NCI-H2029 treated with DMSO at 0.1 percent for 48 hours (cell line): Measurements from ENCODE around the gene PRKCH.

Experiments
- DNase-seq: peaks from one replicate; lab custom pipeline; 2025; lab: John Stamatoyannopoulos, UW

The PRKCH gene

GRCh38 chr14:61532123-61532505 lies 210.7 kb downstream of the PRKCH start:
- no peak for DNase-seq

GRCh38 chr14:61532763-61533162 lies 211.4 kb downstream of the PRKCH start:
- DNase-seq, result no peak

GRCh38 chr14:61533513-61534255 lies 212.3 kb downstream of the PRKCH start:
- DNase-seq, result no peak

DNA sequence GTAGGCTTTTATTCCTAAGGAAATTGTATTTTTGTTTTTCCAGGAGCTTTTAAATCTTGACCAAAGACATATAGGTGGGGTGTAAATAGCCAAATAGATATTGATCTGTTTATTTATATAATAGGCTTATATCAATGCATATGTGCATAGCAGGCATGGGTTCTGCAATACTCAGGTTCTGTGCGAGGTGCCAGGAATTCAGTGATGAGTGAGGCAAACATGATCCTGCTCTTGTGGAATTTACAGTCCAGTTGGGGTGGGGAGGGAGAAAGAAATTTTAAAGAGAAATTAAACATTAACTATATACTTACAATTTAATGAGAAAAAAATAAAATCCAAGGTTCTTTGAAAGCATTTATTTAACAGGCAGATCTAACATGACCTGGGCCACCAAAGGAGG lies 213.7 kb downstream of the PRKCH start:
- no peak for DNase-seq

- DNase-seq, result no peak
Measured at GRCh38 chr14:61535458-61535857, 214.1 kb downstream of the PRKCH start.

DNA sequence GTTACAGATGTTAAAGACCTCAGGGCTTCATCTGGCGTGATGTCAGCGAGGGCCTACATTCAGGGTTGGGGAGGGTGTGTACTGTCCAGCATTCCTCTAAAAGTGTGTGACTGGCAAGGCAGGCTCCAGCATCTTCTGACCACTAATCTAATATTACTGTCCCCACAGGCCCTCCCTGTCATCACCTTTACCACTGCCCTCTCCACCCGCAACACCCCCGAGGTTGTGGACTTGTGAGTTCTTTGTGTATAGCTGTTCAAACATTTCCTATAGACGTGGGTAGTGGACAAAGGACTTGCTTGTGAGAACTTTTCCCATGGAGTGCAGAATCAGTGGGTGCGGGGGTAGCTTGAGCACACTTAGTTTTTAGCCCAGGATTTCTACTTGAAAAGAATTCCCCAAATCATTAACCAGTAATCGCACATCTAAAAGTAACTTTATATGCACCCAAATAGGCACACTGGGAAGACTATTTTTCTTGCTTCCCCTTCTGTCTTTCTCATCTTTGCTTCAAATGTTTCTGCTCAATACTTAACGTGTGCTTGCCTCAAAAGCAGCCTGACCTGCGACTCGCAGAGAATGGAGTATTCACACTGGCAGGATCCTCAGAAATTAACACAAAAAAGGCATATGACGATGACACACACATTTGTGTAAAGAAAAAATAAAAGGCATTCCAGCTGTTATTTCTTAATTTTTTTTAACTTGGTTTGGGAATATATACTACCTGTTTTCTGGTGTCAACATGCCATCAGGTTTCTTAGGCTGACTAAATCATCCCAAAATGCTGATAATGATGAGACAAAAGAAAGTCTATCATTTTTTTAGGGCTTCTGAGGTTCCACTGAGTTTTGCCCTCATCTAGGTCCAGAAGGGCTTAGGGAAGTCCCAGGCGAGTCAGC lies 215.5 kb downstream of the PRKCH start:
- no peak for DNase-seq

DNA sequence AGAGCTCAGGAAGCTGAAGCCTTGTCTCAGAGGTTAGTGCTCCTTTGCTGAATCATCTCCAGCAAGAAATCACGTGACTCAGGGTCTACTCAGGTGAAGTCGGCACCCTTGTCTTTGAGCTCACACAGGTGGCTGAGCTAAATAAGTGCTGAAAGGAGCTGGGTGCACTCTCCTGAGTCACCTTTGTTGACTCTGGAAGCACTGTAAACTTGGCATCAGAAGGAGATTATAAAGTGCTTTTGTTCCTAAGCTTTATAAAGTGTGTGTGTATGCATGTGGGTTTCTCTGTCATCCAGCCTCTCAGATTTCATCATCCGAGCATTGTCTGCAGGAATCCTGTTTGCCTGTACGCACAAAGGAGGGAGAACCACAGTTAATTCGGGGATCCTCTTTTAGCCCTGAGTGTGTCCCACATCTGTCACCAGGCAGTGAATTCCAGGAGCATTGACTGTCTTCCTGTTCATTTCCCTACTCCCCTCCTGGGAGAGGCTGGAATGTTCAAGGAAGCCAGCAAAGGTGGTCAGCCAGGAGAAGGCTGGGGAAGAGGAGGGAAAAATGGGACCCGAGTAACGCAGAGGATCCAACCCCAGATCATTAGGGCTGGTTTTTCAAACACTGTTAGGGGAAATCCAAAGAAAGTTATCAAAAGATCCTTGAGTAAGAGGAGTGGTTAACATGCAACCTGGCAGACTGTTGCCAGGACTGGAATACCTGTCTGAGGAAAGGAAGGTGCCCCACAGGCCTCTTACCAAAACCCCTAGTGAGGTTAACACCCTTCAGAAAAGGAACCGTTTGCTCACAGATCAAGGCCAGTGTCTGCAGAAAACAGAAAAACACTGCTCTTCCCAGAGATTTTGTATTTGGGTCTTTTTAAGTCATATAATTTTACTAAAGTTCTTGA lies 216.4 kb downstream of the PRKCH start:
- peak; percentile 99 for DNase-seq

DNA sequence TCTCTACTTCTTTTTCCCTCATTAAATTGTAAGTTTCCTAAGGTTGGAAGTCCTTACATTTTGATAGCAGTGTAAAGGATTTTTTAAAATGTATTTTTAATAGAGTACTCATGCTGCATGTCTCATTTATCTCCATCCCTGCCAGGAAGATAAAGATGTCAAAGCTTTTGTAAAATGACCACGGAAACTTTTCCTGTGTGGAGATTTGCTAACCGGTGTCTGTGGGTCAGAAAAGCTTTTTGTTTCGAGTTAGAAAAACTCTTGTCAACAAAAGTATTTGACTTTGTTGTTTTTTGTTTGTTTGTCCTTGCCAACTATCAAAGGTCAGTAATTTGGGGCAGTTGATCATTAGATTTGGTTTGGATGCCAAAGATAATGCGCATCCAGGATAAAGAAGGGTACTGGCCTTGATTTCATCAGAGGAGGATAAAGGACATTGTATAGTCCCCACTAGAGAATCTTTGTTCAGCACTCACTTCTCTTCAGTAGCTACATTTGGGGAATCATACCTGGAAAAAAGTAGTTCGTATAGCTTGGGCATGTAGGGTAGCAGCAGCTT lies 217.2 kb downstream of the PRKCH start:
- no peak for DNase-seq

DNA sequence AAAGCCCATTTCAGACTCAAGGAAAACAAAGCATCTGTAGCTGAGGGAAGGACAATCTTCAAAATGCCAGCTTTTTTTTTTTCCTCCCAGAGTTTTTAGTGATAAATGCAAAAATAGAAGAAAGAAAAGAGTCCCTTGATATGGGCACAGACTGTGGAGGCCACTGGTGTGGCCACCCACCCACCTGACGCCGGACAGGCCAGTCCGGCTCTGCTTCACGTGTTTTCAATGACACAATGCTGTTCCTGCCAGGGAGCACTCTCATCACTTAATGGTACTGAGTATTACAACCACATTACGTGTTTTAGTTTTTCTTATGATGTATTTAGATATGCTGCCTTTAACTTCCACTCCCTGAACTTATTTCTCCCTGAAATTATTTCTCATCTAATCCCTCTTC lies 218.3 kb downstream of the PRKCH start:
- no peak for DNase-seq

GRCh38 chr14:61540931-61541330 lies 219.6 kb downstream of the PRKCH start:
- DNase-seq, result no peak

DNA sequence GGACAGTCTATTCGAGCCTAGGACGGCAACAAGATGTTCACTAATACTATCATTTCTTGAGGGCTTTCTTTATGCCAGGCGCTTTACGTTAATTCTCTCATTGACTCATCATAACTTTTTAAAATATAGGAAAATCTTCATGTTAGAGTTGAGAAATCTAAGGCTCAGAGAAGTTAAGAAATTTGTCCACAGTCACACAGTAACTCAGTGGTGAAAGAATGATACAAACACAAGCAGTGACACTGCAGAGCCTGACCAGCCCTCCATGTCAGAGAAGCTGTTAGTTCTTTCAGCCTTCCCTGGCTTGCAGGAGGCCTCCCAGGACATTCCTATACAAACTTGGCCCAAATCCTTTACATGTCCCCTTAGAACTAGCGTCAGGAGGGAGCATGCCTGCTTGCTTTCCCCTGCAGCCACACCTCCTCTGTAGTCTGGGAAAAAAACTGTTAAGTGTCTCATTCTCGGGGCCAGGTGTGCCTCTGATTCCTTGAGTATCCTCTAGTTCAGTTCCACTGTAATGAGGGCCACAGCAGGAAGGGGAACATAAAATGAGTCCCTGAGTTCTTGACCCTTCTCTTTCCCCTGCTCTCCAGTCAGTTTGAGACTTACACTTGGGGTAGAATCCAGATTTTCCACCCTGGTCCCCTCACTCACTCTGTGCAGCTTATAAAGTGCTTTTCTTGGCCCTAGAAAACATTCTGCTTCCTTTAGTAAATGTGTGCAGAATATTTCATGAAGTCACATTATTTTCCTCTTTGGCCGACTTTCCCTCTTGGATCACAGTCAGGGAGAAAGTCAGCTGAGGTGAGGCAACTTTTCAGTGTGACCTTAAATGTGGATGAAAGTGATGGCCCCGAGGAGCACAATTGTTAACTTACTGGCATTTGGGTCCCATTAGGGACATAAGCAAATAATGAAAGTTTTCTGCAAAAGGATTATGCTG lies 221.7 kb downstream of the PRKCH start:
- no peak for DNase-seq

GRCh38 chr14:61543946-61544345 lies 222.6 kb downstream of the PRKCH start:
- DNase-seq, result no peak

DNA sequence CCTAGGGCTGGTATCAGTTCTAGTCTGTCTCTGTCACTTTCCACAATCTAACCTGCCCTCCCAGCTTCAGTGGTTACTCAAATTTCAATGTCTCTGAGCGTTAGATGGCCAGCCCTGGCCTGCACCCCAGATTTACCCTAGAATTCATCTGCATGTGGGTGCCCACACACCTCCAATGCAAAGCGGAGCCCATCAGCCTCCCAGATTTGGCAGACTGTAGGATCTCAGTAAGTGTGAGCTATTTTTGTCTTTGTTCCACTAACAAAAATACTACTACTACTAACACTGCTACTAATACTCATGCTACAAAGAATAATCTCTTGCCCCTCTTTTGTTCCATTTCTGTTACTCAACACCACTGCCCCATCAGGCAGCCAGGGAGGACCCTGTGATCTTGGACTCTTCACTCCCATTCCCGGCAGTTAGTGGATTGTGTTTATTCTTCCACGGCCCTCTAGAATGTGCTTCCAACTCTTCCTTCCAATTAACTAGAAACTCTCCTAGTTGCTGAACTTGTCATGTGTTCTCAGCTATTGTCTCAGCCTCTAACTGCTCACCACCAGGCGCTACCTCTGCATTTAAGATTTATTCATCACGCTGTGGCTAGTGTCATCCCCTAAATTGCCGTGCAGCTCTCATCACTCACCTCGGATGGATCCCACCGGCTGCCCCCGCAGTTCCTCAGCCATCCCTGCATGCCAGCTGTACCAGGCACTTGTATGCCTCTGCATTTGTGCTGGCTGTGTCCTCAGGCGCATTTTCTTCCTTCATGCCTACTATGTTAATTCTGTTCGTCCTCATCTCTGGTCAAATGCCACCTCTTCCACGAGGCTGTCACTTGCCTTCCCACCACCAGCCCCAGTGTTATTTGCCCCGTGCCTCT lies 223.3 kb downstream of the PRKCH start:
- no peak for DNase-seq

- no peak for DNase-seq
Measured at GRCh38 chr14:61545726-61546455, 224.5 kb downstream of the PRKCH start.

- DNase-seq, result no peak
Measured at GRCh38 chr14:61547186-61548069, 226.0 kb downstream of the PRKCH start.

DNA sequence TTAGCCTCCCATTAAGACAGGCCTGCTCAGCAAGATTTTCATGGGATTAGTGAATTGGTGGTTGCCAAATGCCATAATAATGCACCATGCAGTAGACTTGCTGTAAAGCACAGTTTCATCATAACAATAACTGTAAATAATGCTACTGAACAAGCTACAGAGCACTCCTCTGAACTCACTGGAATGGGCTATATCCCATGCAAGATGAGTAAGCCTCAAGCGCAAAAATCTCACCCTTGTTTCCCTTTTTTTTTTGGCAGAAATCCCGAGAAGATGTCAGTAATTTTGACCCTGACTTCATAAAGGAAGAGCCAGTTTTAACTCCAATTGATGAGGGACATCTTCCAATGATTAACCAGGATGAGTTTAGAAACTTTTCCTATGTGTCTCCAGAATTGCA lies 228.0 kb downstream of the PRKCH start:
- DNase-seq, result no peak

GRCh38 chr14:61551384-61551783 lies 230.0 kb downstream of the PRKCH start:
- DNase-seq, result no peak

GRCh38 chr14:61552241-61552640 lies 230.9 kb downstream of the PRKCH start:
- no peak for DNase-seq
